Tibial nerve (tissue), 4 donors: ENCODE results near the gene ANKRD44.

Experiments used
- EP300 ChIP-seq, 2 donors: sonication (generic); formaldehyde crosslinking; IDR thresholded peaks; one replicate each; pipeline ENCODE4 v1.6.1; 2017; ENCODE audit warnings: antibody characterized with exemption in 2 of 2, mild to moderate bottlenecking in 1 of 2
- POLR2A ChIP-seq, 2 donors: fragments of 450-650 bp; IDR thresholded peaks; one replicate each; pipeline ENCODE4 v1.6.1; 2017; ENCODE audit warnings: antibody characterized with exemption in 2 of 2, mild to moderate bottlenecking in 2 of 2, moderate library complexity in 2 of 2
- TF ChIP-seq, protein P1 (sequence below), 5 experiments: fragments of 200-600 bp in 3 of 5; fragments of 450-650 bp in 2 of 5; sonication (generic) in 3 of 5; IDR thresholded peaks; one replicate each; pipeline ENCODE4 v1.5.1; 2016 to 2019; ENCODE audit warnings: antibody characterized with exemption in 5 of 5, mild to moderate bottlenecking in 3 of 5, moderate library complexity in 2 of 5

DNA sequence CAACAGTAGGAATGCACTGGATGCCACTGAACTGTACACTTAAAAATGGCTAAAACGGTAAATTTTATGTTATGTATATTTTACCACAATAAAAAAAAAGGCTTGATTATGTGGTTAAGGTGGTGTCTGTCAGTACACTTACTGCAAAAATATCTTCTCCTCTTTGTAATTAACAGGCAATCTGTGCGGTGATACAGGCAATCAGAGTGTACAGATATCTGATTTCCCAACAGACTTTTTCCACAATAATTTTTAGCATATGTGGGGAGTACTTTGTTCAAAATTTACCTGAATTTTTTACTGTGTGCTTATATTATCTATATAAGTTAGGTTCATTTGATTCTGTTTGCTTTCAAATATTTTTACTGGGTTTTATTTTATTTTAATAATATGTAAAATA lies 209.1 kb downstream of the ANKRD44 start:
- TF ChIP-seq, protein P1, sequence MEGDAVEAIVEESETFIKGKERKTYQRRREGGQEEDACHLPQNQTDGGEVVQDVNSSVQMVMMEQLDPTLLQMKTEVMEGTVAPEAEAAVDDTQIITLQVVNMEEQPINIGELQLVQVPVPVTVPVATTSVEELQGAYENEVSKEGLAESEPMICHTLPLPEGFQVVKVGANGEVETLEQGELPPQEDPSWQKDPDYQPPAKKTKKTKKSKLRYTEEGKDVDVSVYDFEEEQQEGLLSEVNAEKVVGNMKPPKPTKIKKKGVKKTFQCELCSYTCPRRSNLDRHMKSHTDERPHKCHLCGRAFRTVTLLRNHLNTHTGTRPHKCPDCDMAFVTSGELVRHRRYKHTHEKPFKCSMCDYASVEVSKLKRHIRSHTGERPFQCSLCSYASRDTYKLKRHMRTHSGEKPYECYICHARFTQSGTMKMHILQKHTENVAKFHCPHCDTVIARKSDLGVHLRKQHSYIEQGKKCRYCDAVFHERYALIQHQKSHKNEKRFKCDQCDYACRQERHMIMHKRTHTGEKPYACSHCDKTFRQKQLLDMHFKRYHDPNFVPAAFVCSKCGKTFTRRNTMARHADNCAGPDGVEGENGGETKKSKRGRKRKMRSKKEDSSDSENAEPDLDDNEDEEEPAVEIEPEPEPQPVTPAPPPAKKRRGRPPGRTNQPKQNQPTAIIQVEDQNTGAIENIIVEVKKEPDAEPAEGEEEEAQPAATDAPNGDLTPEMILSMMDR (IDR thresholded peaks at IDR 0.05), result no peak
- TF ChIP-seq EP300 (IDR thresholded peaks at IDR 0.05) (no peak), POLR2A (IDR thresholded peaks at IDR 0.05) (no peak)
